ENCODE results near the gene UBAC1.

The UBAC1 gene

DNA sequence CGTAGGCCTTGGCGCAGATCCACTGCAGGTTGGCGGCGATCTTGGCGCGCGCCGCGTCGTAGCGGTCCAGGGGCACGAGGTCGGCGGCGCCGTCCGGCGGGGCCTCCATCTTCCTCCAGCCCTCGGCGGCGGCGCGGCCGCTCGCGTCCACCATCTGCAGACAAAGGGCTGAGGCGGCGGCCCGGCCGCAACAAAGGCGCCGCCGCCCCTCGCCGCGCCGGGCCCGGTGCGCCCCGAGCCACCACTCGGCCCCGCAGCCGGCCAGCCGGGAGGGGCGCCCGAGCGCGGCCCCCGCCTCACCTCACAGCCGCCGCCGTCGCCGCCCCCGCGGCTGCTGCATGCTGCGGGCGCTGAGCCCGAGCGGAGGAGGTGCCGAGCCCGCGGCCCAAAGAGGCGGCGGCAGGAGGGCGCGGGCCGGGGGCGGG lies 54.2 kb downstream of the UBAC1 start:
- peak overlapping the region; percentile 73 for H3K9ac ChIP-seq (ENCODE audit: low read length)
- peaks cover 9% of the 10 kb centered on the region for H3K27me3 ChIP-seq (ENCODE audit: control insufficient read depth, insufficient read depth, low read length)
- no peaks in the 10 kb centered on the region for H3K9me3 ChIP-seq (ENCODE audit: control insufficient read depth, low read depth, low read length)
- H3K4me3 ChIP-seq (ENCODE audit: low read length), result peak overlapping the region; percentile 91
- H3K4me1 ChIP-seq (ENCODE audit: control insufficient read depth, low read depth, low read length), result peaks cover 23% of the 10 kb centered on the region
- no peak overlapping the region for H3K27ac ChIP-seq (ENCODE audit: low read length)
- no peaks in the 10 kb centered on the region for H3K36me3 ChIP-seq (ENCODE audit: control insufficient read depth, low read depth, low read length)

DNA sequence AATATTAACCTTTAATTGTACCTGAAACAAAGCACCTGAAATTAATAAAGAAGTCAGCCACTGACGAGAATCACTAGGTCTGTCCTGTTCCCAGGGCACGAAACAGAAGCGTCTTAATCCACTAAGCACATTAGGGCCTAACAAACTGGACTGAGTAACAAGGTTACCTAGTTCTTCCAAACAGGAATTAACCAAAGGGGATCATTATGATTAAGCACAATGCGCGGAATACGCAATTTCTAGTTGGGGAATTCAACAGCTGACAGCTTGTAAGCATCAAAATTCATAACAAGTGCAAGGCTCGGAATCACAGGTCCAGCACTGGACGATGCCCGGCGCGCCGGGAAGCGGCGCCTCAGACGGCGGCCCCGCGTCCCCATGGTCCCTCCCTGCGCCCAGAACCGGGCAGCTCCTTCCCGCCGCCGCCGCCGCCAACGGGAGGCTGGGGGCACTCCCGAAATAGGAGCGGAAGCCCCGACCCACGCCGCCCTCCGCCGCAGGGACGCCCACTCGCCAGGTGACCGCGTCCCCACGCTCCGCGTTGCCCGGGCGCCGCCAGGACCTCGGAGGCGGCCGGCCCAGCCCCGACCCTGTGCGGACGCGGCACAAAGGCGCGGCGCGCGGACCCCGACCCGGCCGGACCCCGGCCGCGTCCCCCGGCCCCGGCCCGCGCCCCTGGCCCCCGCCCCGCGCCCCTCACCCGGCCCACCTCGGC lies 54.7 kb downstream of the UBAC1 start:
- Histone ChIP-seq H3K27ac (ENCODE audit: low read length) (no peak overlapping the region), H3K27me3 (ENCODE audit: control insufficient read depth, insufficient read depth, low read length) (peaks cover 9% of the 10 kb centered on the region), H3K4me1 (ENCODE audit: control insufficient read depth, low read depth, low read length) (peaks cover 23% of the 10 kb centered on the region)

GRCh38 chr9:135905380-135906258 lies 55.6 kb downstream of the UBAC1 start:
- Histone ChIP-seq H3K27me3 (ENCODE audit: control insufficient read depth, insufficient read depth, low read length) (peaks cover 9% of the 10 kb centered on the region), H3K9me3 (ENCODE audit: control insufficient read depth, low read depth, low read length) (no peaks in the 10 kb centered on the region), H3K36me3 (ENCODE audit: control insufficient read depth, low read depth, low read length) (no peaks in the 10 kb centered on the region), H3K9ac (ENCODE audit: low read length) (peak overlapping the region; percentile 73), H3K27ac (ENCODE audit: low read length) (no peak overlapping the region), H3K4me3 (ENCODE audit: low read length) (peak overlapping the region; percentile 91), H3K4me1 (ENCODE audit: control insufficient read depth, low read depth, low read length) (peaks cover 23% of the 10 kb centered on the region)

More for the DNA sequence above, 54.7 kb downstream of the UBAC1 start:
- H3K9me3 ChIP-seq (ENCODE audit: control insufficient read depth, low read depth, low read length), result no peaks in the 10 kb centered on the region
- H3K36me3 ChIP-seq (ENCODE audit: control insufficient read depth, low read depth, low read length), result no peaks in the 10 kb centered on the region
- peak overlapping the region; percentile 91 for H3K4me3 ChIP-seq (ENCODE audit: low read length)
- H3K9ac ChIP-seq (ENCODE audit: low read length), result peak overlapping the region; percentile 73

DNA sequence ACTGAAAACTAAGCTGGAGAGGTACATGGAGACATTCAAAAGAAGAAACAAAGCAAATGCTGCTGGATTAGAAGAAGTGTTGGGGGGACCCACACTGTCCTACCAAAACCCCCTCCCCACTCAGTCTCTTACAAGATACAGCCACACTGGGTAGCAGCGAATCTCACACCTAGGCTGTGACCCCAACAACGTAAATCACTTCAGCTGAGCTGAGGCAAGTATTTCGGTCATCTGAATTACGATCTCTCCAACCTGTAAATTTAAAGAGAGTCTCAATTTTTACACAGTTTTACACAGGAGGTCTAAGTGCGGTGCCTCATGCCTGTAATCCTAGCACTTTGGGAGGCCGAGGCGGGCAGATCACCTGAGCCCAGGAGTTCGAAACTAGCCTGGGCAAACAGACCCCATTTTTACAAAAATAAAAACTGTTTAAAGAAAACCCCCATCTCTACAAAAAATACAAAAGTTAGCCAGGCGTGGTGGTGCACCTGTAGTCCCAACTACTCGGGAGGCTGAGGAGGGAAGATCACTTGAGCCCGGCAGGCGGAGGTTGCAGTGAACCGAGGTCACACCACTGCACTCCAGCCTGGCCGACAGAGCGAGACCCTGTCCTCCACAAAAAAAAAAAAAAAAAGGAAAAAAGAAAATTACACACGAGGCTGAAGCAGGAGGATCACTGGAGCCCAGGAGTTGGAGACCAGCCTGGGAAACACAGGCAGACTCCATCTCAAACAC lies 57.2 kb downstream of the UBAC1 start:
- Histone ChIP-seq H3K27ac (ENCODE audit: low read length) (no peak overlapping the region), H3K9me3 (ENCODE audit: control insufficient read depth, low read depth, low read length) (no peaks in the 10 kb centered on the region), H3K36me3 (ENCODE audit: control insufficient read depth, low read depth, low read length) (no peaks in the 10 kb centered on the region), H3K4me3 (ENCODE audit: low read length) (peak overlapping the region; percentile 0), H3K9ac (ENCODE audit: low read length) (no peak overlapping the region), H3K27me3 (ENCODE audit: control insufficient read depth, insufficient read depth, low read length) (peaks cover 8% of the 10 kb centered on the region), H3K4me1 (ENCODE audit: control insufficient read depth, low read depth, low read length) (peaks cover 23% of the 10 kb centered on the region)

DNA sequence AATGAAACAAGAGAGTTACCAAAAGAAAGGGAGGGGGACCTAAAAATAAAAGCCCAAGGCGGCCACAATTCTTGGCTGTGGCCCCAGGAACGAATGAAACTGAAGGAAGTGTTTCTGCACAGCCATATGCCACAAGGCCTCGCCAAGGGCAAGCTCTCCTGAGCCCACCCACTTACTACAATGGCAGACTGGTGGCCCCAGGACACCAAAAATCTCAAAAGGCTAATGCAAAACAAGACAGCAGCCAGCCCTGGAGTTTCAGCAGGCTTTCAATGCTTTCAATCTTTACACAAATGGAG lies 57.9 kb downstream of the UBAC1 start:
- Histone ChIP-seq H3K4me1 (ENCODE audit: control insufficient read depth, low read depth, low read length) (peaks cover 23% of the 10 kb centered on the region), H3K9me3 (ENCODE audit: control insufficient read depth, low read depth, low read length) (no peaks in the 10 kb centered on the region), H3K4me3 (ENCODE audit: low read length) (peak overlapping the region; percentile 0), H3K27ac (ENCODE audit: low read length) (no peak overlapping the region), H3K9ac (ENCODE audit: low read length) (no peak overlapping the region), H3K27me3 (ENCODE audit: control insufficient read depth, insufficient read depth, low read length) (peaks cover 1% of the 10 kb centered on the region), H3K36me3 (ENCODE audit: control insufficient read depth, low read depth, low read length) (no peaks in the 10 kb centered on the region)

- H3K4me1 ChIP-seq (ENCODE audit: control insufficient read depth, low read depth, low read length), result peaks cover 23% of the 10 kb centered on the region
- no peaks in the 10 kb centered on the region for H3K9me3 ChIP-seq (ENCODE audit: control insufficient read depth, low read depth, low read length)
- H3K27me3 ChIP-seq (ENCODE audit: control insufficient read depth, insufficient read depth, low read length), result no peaks in the 10 kb centered on the region
- no peak overlapping the region for H3K4me3 ChIP-seq (ENCODE audit: low read length)
- H3K36me3 ChIP-seq (ENCODE audit: control insufficient read depth, low read depth, low read length), result no peaks in the 10 kb centered on the region
- H3K9ac ChIP-seq (ENCODE audit: low read length), result no peak overlapping the region
- H3K27ac ChIP-seq (ENCODE audit: low read length), result no peak overlapping the region
Measured at GRCh38 chr9:135902655-135903357, 58.4 kb downstream of the UBAC1 start.

- H3K9me3 ChIP-seq (ENCODE audit: control insufficient read depth, low read depth, low read length), result no peaks in the 10 kb centered on the region
- no peak overlapping the region for H3K9ac ChIP-seq (ENCODE audit: low read length)
- H3K27ac ChIP-seq (ENCODE audit: low read length), result no peak overlapping the region
- H3K36me3 ChIP-seq (ENCODE audit: control insufficient read depth, low read depth, low read length), result peaks cover 2% of the 10 kb centered on the region
- no peak overlapping the region for H3K4me3 ChIP-seq (ENCODE audit: low read length)
- peaks cover 23% of the 10 kb centered on the region for H3K4me1 ChIP-seq (ENCODE audit: control insufficient read depth, low read depth, low read length)
- H3K27me3 ChIP-seq (ENCODE audit: control insufficient read depth, insufficient read depth, low read length), result no peaks in the 10 kb centered on the region
Measured at GRCh38 chr9:135901826-135902225, 59.3 kb downstream of the UBAC1 start.

DNA sequence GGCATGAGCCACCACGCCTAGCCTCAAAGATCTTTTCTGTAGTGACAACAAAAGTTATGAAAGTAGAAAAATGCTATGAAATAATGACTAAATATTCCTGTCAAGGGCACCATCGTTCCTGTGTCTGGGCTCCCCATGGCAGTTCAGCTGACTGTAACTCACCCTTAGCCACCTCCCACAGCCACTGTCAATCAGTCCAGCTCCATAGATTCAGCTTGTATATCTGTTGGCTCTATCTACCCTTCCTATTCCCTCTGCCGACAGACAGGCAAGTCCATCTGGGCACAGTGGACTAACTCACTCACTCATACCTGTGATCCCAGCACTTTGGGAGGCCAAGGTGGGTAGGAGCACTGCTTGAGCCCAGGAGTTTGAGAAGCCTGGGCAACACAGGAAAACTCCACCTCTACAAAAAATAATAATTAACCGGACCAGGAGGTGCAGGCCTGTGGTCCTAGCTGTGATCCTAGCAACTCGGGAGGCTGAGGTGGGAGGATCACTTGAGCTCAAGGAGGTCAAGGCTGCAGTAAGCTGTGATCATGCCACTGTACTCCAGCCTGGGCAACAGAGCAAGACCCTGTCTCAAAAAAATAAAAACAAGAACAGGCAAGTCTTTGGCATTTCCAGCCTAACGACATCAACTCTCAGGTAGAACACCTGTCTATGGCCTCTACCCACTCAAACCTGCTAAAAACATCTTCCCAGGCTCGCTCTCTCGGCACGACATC lies 60.0 kb downstream of the UBAC1 start:
- Histone ChIP-seq H3K4me1 (ENCODE audit: control insufficient read depth, low read depth, low read length) (peaks cover 22% of the 10 kb centered on the region), H3K4me3 (ENCODE audit: low read length) (no peak overlapping the region), H3K36me3 (ENCODE audit: control insufficient read depth, low read depth, low read length) (peaks cover 2% of the 10 kb centered on the region), H3K9ac (ENCODE audit: low read length) (no peak overlapping the region), H3K27ac (ENCODE audit: low read length) (no peak overlapping the region), H3K9me3 (ENCODE audit: control insufficient read depth, low read depth, low read length) (no peaks in the 10 kb centered on the region), H3K27me3 (ENCODE audit: control insufficient read depth, insufficient read depth, low read length) (no peaks in the 10 kb centered on the region)

DNA sequence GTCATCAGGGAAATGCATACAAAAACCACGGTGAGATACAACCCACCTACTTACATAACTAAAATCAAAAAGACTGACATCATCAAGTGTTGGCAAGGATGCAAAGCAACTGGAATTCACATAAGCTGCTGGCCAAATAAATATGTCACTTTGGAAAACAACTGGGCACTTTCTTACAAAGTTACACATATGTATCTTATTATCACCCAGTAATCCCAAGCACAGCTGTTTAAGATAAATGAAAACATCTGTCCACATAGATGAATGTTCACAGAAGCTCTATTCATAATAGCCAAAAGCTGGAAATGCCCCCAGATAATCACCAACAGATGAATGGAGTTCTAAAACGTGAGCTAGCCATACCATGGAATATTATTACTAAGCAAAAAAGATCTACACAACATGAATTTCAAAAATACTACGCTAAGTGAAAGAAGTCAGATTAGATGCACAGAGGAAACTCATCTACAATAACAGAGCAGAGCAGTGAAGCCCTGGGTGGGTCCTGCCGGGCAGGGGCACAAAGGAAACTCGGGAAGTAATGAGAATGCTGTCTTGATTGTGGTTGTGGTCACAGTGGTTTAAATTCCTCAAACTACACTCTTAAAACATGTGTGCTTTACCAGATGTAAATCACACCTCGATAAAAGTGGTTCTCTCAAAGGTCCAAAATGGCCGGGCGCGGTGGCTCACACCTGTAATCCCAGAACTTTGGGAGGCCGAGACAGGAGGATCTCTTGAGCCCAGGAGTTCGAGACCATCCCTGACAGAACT lies 62.4 kb downstream of the UBAC1 start:
- H3K9ac ChIP-seq (ENCODE audit: low read length), result no peak overlapping the region
- no peaks in the 10 kb centered on the region for H3K9me3 ChIP-seq (ENCODE audit: control insufficient read depth, low read depth, low read length)
- no peaks in the 10 kb centered on the region for H3K27me3 ChIP-seq (ENCODE audit: control insufficient read depth, insufficient read depth, low read length)
- peaks cover 17% of the 10 kb centered on the region for H3K4me1 ChIP-seq (ENCODE audit: control insufficient read depth, low read depth, low read length)
- H3K27ac ChIP-seq (ENCODE audit: low read length), result no peak overlapping the region
- H3K36me3 ChIP-seq (ENCODE audit: control insufficient read depth, low read depth, low read length), result peaks cover 2% of the 10 kb centered on the region
- no peak overlapping the region for H3K4me3 ChIP-seq (ENCODE audit: low read length)

DNA sequence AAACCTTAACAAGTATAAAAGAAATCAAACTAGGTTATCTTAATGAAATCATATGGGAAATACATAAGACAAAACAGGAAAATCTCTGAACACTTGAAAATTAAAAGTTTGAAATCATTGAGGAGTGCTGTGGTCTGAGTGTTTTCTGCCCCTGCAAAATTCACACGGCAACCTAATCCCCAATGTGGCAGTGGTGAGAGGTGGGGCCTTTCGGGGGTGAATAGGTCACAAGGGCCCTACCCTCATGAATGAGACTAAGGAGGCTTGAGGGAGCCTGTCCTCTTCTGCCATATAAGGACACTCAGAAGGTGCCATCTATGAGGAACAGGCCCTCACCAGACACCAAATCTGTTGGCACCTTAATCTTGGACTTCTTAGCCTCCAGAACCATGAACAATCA lies 64.5 kb downstream of the UBAC1 start:
- Histone ChIP-seq H3K27ac (ENCODE audit: low read length) (no peak overlapping the region), H3K9ac (ENCODE audit: low read length) (no peak overlapping the region), H3K4me1 (ENCODE audit: control insufficient read depth, low read depth, low read length) (peaks cover 10% of the 10 kb centered on the region), H3K27me3 (ENCODE audit: control insufficient read depth, insufficient read depth, low read length) (no peaks in the 10 kb centered on the region), H3K36me3 (ENCODE audit: control insufficient read depth, low read depth, low read length) (peaks cover 2% of the 10 kb centered on the region), H3K9me3 (ENCODE audit: control insufficient read depth, low read depth, low read length) (no peaks in the 10 kb centered on the region), H3K4me3 (ENCODE audit: low read length) (no peak overlapping the region)
